GM08714 (cell line): ENCODE results near the gene DNM3.
A peak's percentile ranks its signal among the peaks of the same experiment; 100 is the strongest.

Experiments used
- H3K4me3 ChIP-seq: fragments of 200-500 bp; sonication (Bioruptor generic); 2 replicates; pipeline ENCODE4 v1.5.1; 2014; ENCODE audit warnings: mild to moderate bottlenecking, low read length, inconsistent platforms
- ZNF274 ChIP-seq: IDR thresholded peaks from 2 replicates; pipeline ENCODE4 v1.6.1; 2012; ENCODE audit warnings: mild to moderate bottlenecking, low read depth, low read length

The DNM3 gene

DNA sequence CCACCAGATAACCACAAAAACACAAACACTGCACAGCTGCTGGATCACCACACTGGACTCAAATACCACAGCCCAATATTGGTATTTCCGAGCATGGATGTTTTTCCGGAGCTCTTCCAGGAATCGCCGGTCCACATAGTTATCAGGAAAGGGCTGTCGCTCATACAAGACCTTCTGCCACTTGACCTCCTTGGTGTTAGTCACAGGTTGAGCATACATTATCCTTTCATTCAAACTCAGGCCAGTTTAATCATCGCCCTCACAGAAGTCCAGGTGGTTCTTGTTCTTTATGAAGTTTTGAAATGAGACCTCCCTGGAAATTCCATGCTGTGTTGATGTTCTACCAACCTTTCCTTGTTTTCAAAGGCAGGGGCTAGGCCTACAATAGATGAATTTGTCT is 601.1 kb downstream of the DNM3 start:
- H3K4me3 ChIP-seq, result no peak overlapping the region
- TF ChIP-seq ZNF274, result no peak

DNA sequence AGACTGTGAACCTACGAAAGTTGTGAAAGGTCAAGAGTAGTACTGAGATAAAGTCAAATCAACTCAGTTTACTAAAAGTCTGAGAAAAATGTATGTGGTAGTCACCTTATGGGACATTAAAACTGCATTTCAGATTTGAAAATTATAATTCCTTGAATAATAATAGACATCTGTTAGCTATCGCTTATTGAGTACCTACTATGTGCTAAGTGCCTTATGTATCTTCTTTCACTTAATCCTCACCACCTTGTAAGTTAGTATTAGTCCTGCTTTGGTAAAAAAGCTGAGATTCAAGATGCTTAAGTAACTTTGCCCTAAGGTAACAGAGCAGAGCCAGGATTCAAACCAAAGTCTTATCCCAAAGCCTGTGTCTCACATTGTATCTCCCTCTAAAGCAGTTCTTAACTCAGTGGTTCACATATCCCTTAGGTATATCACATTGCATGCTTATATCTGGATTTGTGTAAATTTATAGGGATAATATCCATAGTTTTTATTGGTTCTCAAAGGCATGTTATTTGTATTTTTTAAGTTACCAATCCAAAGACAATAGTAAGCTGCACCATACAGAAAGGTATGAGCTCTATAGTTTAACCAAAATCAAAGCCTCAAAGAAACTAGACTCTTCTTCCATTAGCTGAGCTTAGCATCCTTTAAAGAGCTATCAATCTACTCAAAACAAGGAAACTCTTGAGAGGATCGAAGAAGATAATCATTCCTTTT is 601.7 kb downstream of the DNM3 start:
- TF ChIP-seq ZNF274, result no peak
- H3K4me3 ChIP-seq, result peak overlapping the region; percentile 91

DNA sequence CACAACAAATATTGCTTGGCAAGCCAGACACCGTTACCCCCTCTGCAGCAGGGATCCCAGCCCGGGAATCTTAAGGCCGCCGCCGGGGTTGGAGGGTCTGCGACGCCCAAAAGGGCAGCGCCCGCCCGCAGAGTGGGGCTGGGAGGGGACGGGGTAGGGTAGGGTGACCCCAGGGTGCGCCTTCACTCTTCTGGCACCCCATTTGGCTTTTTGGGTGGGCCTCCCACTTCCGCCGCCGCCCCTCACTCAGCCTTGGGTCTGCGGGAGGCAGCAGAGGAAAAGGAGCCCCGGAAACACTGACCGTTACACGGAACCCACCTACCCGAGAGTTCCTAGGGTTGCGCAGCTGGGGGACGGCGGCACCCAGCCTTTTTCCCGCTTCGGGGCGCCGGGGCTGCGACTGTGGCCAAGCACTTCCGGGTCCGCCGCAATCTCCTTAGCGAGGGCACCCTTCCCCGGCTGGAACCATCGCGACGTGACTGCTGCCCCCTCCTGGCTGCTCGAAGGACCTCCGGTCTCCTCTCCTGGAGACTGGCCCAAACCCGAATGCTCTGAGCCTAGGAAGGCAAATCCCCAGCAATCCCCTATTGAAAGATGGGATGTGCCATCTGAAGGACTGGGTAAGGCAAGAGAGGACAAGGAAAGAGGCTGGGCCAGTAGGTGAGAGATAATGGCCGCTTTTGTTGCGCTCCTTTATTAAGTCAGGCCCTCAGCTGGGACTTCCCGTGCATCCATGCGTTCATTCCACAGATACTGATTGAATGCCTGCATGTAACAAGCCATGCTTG is 602.6 kb downstream of the DNM3 start, which contains the start of gene PIGC:
PIGC (minus strand) TSS at position 404 of the 788 bp plus-strand sequence. CDS start 1,447 bp downstream, outside the sequence.
- H3K4me3 ChIP-seq, result peak within 1 kb of the TSS; percentile 91
- TF ChIP-seq ZNF274, result no peak

DNA sequence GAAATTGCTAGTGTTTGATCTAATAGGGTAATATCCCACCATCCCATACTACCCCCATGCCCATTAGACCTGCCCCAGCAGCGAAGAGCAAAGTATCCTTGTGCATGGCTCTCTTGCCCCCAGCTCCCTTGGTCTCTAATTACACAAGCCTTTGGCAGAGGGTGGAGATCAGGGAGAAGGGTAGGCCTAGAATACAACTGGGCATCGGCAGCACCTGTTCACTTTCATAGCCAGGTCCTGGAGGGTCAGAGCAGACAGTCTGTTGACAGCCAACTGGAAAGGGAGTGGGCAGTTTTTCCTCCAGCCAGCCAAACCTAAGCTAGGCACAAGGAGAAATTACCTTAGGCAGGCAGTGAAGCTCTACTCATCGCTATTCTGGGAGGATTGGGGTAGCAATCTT is 605.2 kb downstream of the DNM3 start:
- H3K4me3 ChIP-seq, result no peak overlapping the region
- no peak for TF ChIP-seq ZNF274

DNA sequence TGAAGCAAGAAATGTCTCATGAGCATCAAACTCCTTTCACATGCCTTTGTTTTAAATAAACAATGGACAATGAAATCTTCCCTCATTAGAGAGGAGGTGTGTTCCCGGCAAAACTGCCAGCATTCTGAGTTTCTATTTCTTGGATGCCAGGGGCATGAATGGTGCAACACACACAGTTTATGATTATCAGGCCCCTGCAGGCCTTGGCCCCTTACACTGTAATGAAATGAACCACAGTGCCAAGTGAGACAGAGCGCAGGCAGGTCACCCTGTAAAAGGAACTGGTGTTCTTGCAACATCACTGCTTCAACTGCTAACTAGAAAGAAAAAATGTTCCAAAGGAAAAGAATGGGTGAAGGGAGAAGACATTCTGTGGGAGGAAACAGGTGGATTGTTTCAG is 606.3 kb downstream of the DNM3 start:
- no peak for TF ChIP-seq ZNF274
- H3K4me3 ChIP-seq, result no peak overlapping the region

DNA sequence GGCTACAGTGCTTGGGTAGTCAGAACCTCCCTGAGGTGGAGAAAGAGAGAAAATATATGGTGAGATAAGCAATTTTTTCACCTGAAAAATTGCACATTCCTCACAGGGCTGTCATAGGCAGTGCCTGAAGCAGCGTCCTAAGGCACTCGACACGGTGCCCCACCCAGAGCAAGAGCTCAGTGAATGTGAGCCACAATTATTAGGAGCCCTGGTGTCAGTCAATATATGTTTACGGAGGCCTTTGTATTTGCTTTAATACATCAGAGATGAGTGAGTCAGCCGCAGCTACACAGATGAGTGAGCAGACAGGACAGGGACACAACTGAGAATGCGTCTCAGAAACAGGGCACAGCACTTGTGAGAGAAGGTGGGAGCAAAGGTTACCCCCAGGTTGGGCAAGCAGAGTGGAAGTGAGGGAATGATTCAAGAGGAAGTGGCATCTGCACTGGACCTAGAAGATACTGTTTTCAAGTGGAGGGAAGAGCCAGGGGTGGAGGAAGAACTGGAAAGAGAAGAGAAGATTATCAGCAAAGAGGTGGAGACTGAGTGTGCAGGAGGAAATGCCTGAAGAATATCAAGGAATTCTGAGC is 607.8 kb downstream of the DNM3 start:
- no peak for TF ChIP-seq ZNF274
- H3K4me3 ChIP-seq, result no peak overlapping the region

DNA sequence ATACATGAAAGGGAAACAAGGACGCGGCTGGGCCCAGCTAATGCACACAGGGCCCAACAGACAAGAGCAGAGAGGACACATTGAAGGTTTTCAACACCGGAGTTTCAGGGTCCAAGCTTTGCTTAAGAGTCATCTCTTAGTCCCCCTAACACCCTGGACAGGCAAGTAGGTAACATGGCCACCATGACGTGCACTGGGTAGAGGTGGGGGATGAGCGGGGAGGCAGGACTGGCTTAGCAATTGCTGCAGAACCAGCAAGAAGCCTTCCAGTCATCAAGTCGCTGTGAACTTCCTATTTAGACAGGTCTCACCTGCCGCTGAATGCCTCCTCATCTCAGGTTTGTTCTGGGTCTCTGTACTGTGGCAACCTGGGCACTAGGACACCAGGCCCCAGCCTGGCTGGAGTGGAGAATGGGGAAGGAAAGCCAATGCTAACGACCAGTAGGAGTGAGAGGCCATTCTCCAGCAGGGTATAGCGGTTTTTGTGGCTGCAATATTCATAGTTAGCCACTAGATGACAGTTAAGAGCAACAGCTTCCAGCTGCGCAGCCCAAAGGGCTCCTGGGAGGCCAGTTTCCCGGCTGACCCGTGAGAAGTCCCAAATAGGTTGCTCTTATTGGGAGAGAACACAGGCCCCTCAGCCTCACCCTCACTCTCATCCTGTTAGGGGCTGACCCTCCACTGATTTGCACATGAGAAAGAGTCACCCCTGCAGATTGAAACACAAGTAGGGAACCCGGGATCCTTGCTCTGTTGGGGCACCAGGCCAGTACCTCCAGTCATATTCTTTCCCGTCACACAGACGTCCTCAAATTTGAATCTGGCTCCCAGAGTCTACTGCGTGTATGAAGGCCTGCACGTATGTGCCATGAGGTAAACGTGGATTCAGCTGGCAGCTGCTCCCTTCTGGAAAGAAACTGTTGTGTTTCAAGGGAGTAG is 608.6 kb downstream of the DNM3 start:
- TF ChIP-seq ZNF274, result no peak
- H3K4me3 ChIP-seq, result no peak overlapping the region

DNA sequence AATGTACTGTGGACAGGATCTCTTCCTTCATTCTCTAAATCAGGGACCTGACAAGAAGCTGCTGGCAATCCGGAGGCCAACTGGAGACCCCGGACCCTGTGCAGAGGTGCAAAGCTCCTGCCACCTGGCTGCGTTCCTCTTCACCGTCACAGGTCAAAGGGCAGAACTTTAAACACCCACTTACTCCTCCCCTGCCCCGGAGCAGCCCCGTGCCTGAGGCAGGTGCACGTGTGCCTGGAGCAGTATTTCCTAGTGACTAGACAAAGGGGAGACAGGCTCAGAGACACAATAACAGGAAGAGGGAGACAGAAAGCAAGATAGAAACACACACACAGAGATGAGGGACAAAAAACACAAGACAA is 609.2 kb downstream of the DNM3 start:
- H3K4me3 ChIP-seq, result no peak overlapping the region
- TF ChIP-seq ZNF274, result no peak

DNA sequence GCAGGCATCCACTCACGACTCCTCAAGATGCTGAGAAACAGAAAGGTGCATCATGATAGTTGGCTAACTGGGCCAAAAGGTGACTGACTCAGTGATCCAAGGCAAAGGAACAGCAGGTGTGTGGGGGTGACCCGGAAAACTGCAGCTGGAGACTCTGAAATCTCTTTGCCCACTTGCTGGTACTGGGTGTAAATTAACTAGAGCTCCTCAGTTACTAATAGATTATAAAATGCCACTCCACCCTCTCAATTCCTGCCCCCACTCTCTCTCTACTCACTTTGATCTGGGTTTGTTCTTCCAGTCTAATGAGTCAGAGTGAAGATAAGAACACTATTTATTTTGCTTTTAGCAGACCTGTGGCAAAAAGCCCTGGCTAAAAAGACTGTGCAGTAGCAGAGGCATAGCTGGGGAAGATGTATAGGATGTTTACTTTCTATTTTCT is 609.7 kb downstream of the DNM3 start:
- no peak overlapping the region for H3K4me3 ChIP-seq
- TF ChIP-seq ZNF274, result no peak

DNA sequence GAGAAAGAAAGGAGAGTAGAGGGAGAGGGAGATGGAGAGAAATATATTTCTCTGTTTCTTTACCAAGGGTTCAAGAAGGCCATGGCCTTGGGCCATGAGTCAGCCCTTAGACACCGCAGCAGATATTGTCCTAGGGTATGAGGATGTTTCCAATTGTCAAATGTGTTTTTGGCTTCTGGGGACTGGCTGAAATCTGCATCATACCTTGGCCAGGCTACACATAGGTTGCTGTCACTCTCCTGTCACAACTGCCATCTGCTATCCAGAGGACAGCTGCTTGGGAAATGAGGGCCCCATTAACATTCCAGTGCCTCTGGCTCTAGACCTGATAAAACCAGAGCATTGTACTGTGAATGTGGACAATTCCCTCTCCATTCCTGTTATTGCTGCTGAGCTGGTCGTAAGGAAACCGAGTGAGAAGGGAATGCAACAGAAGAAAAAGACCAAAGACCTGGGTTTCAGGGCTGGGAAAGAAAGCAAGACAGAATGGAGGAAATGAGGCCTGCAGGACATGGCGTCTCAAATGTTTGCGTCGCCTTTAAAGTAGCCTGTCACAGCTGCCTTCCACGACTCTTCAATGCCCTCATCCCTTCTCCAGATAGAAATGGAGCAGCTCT is 611.3 kb downstream of the DNM3 start:
- H3K4me3 ChIP-seq, result no peak overlapping the region
- TF ChIP-seq ZNF274, result no peak

DNA sequence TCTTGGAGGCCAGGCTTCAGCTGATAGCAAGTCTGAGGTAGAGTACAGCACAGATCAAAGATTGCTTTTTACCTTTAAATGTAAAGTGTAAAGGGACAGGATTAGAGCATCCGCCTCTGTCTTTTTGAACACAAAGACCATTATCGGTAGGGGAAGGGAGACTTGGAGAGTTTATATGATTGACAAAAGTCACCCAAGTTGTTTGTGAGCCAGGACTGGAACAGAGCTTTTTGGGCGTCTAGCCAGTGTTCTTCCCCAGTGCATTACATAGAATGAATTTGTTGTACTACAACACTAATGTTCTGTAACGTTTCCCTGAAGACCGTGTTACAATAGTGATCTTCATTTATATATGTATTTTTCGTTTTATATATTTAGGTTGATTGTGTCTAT is 611.9 kb downstream of the DNM3 start:
- no peak overlapping the region for H3K4me3 ChIP-seq
- no peak for TF ChIP-seq ZNF274

DNA sequence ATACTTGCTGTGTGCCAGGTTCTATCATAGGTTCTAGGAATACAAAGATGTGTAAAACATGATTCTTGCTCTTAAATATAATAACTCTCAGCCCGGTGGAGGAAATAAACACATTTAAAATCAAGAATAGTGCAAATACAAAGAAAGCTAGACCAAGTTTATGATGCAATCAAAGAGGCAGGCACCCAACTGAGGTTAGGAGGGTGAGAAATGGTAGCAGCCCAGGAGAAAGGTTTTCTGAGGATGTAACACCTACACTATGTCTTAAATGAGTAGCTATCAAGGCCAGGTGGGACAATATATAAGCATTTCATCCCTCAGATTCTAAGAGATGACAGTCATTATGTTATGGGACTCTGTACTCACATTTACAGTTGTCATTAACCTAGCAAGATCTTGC is 612.3 kb downstream of the DNM3 start:
- no peak for TF ChIP-seq ZNF274
- no peak overlapping the region for H3K4me3 ChIP-seq

DNA sequence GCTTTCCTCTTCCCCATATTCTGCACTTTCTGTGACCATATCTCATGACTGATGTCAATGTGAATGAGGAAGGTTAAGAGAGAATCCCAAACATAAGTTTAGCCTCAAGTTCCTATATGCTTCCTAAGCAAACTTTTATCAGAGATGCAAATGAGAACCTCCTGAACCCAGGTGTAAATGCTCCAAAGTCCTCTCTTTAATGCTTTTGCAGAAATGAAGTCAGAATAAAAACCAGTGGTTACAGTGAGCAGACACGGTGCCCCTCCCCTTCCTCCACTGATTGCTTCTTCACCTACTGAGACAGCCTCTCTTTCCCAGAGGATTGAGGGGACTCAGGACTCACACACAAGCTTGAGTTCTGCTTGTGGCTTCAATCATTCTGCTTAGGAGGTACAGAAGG is 614.2 kb downstream of the DNM3 start:
- no peak for TF ChIP-seq ZNF274
- no peak overlapping the region for H3K4me3 ChIP-seq

DNA sequence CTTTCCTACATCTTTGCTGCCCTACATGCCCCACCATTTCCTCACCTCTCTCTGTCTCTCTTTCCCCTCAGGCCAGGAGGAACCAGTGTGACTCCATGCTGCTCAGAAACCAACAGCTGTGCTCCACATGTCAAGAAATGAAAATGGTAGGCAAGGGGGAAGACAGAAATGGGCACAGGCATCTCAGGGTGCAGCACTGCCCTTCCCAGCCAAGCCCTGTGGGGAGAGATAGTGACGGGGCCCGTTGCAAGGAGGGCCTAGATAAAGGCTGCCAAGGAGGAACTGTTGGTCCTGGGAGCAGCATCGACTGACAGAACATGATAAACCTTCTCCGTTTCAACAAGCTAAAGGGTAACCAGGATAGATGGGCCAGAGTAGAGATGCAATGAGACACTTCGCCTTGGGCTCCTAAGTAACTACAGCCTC is 615.1 kb downstream of the DNM3 start:
- no peak for TF ChIP-seq ZNF274
- no peak overlapping the region for H3K4me3 ChIP-seq
